HTR-8/SVneo (cell line): ENCODE measurements around the gene NID1.

Experiments used
- DNase-seq: peaks from one replicate; pipeline ENCODE4 v3.0.0; 2011; ENCODE audit warnings: low spot score, mixed read lengths; ENCODE audit not compliant: insufficient read length
- FAIRE-seq: peaks from 2 replicates; lab custom pipeline; 2011; peaks lifted over from hg19 to GRCh38; lab: Jason Lieb, UNC

NID1 gene

DNA sequence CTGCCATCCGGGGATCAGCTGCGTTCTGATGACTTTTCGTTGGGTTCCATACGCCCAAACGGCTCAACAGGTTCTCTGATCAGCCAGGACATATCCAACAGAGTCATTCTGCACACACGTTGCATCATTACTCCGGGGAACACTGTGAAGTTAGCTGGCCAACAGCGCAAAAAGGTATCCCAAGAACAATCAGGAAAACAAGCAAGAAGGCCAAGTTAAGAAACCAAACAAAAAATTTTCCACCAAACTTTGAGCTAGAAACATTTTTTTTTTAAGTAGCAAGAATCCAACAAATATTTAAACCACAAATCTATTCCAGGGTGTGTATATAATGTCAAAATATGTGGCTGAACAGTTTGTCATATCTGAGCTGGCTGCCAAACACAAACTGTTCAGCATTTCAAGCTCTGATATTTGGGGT, 29.2 kb downstream of the NID1 start:
- FAIRE-seq, result no peak
- no peak for DNase-seq

DNA sequence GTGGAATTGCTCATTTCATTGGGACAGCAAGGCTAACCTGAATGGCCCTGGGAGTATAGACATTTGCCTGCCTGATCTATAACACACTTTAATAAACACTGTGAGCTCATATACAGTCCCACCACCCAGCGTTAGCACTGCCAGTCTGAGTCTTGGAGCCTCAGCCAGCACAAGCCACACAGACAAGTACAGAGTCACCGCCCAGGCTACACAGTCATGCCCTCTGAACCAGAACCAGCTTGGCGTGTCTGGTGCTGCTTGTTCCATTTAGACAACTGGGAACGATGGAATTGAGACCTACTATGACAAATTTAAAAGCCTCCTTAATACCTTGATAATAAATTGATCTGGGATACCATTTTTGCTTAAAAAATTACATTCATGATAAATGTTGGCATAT, 31.6 kb downstream of the NID1 start:
- DNase-seq (no peak), FAIRE-seq (no peak)

DNA sequence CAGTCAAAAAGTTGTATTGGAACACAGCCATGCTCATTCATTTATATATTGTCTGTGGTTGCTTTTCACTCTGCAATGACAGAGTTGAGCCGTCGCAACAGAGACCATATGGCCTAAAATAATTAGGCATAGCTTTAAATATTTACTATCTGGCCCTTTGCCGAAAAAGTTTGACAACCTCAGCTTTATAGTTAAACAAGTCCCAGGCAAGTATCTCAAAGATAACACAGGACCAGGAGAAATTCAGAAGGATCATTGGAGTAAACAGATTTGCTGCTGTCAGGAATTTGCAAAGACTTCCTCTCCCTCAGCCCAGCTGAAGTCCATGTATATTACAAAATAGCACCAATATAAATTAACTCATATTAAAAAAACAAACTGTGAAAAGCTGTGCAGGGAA, 34.4 kb downstream of the NID1 start:
- FAIRE-seq (no peak), DNase-seq (no peak)

DNA sequence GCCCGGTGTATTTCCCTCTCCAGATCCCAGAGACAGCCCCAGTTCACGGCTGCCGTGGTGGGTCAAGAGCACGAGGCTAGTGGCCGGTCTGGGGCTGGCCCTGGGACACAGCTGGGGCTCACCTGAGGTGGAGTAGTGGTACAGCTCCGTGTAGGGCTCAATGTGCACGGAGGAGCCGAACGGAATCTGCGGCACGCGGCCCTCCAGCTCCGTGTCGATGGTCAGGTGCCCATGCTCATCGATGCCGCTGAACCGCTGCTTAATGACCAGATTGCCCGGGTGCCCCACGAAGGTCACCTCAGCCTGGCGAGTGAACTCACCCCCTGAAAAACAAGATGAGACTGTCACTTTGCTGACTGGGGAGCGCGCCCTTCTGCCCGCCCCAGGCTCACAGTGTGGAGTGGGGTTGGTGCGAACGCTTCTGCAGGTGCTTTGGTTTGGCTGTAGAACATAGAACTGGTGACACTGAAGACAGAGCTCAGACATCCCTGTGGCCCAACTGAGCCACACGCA, 35.4 kb downstream of the NID1 start:
- FAIRE-seq (no peak), DNase-seq (no peak)

DNA sequence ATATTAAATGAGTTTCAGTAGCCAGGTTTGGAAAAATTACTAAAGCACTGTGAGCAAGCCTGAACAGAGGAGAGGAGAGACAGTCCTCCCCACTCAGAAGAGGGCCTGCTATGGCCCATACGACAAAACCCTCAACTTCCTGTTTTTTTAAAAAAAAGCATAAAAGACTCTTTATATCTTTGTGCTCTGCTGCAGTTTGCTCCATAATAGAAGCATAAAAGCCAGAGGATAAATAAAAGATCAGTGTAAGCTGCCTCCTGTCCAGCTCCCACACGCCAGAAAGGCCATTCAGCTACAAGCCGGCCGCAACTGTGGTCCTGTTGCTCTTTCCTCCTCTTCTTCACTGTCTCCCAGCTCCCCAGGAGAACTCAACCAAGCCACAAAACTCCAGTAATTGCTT, 37.8 kb downstream of the NID1 start:
- FAIRE-seq (no peak), DNase-seq (no peak)

DNA sequence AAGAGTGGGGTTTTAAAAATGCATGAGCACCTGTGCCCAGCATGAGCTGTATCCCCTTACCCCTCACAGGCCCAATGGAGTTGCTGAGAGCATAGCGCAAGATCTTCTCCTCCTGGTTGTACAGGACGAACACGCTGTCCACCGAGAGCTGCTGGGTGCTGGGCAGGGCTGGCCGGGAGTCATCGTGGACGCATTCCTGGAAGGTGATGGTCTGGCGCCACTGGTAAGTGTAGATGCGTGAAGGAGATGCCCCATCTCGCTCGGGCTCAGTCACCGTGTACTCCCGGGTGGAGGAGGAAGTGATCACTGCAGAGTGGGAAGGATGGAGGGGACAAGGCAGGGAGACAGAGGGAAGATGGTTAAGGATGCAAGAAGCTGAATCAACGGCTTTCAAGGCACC, 39.1 kb downstream of the NID1 start:
- no peak for FAIRE-seq
- no peak for DNase-seq

DNA sequence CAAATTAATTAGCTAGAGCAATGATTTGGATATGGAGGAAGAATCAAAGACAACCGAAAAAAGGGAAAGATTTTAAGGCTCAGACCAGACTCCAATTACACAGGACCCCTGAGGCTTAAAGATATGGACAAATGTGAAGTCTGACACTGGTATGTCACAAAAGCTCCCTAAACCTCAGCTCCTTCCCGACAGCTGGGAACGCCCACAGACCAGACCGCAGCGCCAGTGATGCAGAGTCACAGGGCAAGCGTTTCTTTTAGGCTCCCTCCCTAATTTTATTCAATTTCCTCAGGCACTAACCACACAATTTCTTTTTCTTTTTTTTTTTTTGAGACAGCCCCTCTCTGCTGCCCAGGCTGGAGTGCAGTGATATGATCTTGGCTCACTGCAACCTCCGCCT, 40.2 kb downstream of the NID1 start:
- no peak for FAIRE-seq
- DNase-seq, result no peak

DNA sequence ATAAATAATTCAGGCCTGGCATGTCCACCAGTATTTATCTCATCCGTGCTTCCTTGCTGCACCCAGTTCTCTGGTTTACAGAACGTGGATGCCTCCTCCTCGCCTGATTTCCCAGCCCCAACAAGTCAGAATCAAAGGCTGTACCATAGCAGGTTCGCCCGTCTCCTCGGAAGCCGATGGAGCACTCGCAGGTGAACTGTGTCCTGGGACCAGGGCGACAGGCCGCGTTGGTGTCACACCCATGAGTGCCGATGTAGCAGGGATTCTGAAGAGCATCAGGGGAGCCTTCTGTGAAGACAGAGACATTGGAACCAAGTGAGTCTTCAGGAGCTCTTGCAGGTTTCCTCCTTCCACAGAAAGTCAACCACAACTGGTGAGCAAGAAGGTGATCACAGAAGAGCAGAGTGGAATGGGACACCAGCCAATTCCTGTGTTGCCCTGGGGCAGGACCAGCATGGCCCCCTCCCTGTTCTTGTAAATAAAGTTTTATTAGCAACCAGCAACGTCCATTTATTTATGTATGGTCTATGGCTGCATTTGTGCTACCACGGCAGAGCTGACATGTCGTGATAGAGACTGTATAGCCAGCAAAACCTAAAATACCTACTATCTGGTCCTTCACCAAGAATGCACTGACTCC, 40.8 kb downstream of the NID1 start:
- FAIRE-seq (no peak), DNase-seq (no peak)

DNA sequence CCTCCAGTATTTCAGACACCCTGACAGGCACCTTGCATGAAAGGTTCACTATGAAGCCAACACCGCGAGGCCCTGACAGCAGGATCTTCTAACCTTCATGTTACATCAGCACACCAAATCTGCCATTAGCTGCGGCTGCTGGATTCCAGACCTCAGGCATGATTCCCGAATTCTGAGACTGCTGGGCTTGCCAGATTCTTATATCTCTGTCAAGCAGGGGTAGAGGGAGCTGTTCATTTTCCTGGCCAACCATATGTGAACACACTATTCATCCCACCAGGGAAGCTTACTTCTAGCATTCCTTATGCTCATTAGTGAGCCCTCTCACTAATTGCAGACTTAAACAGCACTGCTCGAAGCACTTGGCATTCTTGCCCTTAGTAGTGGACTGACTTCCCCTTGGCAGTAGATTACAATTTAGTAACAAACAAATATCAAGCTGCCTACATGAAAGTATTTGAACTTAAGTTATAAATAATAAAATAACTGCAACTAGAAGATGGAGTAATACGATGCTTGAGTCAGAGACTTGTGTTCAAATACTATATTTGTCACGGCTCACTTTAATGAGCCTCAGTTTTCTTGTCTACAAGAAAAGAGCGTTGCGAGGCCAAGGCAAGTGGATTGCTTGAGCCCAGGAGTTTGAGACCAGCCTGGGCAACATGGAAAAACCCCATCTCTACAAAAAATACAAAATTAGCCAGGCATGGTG, 43.3 kb downstream of the NID1 start:
- DNase-seq (no peak), FAIRE-seq (no peak)

DNA sequence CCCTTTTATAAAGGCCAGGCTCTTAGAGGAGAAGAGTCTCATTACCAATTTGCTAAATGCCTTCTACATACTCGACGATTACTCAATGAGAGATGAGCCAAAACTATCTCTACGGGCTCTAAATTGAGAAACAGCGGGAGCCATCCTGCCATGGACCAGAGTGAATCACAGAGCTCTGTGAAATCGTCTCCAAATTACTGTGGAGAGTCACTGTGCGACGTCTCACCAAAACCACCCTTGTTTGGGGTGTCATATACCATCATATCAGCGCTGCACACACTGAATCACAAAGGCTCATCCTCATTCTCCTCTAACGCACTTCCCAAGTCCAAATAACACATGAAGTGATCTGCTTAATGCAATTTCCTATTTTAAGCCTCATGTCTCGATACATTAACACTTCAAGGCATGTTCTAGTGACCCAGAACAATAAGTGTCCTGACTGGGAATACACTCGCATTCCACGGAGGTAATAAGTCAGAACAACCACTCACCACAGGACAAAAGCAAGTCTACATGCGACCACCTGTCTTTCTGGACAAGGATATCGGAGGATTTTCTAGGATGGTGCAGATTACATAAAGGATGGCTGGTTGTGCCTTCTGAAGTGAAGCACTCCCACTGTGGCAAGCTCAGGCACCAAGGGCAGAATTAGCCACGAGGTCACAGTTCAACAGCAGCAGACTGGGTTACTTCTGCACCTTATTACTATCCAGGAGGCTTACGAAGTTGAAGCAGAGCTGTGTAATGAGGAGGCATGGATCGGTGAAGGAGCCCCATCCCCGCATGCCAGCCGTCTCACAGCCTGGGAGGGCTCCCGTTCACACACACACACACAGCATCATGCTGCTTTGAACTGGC, 44.3 kb downstream of the NID1 start:
- no peak for FAIRE-seq
- DNase-seq, result no peak

DNA sequence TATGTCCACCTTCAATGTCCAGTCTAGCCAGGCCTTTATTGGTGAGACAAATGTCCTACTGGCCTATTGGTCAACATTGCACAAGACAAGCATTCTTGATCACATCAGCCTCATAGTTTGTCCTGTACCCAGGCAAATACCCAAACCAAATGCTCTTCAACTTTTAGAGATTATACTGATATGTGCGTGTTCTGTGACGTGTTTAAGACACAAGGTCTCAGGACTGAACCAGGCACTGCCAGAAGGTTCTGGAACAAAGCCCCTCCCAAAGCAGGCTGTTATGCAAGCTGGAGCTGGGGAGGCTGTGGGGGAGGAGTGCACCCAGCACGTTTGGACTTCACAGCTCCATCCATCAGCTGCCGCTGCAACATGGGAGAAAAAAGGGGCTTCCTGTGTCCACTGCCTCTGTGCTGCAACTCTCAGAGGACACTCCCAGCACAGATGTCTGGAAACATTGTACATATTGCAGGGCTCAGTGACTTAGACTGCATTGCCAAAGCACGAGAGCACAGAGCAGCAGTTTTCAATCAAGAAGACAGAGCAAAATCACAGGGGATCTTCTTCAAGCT, 45.9 kb downstream of the NID1 start:
- FAIRE-seq (no peak), DNase-seq (no peak)

DNA sequence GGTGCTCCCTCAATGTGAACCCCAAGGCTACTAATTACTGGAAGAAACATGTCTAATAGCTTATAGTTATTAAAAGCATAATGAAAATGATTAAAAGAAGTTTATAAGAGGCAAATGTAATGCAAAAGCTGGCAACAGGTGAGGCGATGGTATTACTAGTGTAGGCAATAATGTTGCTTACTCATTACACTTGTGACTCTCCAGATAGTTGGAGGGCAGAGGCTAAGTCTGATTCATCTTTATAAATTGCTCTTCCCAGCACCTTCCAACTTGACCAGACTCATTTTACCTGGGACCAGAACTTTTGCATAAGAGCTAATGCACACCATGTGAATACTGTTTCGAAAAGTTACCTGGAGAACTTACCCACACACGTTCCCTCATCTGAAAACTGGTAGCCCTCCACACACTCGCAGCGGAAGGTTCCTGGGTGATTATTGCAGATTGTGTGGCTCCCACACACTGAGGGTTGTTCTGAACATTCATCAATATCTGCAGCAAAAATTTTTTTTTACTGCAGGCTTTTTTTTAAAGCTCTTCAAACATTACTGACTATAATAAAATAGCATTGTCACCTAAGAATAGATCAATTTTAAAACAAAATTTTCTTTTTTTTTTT, 48.0 kb downstream of the NID1 start:
- DNase-seq, result no peak
- FAIRE-seq, result no peak

DNA sequence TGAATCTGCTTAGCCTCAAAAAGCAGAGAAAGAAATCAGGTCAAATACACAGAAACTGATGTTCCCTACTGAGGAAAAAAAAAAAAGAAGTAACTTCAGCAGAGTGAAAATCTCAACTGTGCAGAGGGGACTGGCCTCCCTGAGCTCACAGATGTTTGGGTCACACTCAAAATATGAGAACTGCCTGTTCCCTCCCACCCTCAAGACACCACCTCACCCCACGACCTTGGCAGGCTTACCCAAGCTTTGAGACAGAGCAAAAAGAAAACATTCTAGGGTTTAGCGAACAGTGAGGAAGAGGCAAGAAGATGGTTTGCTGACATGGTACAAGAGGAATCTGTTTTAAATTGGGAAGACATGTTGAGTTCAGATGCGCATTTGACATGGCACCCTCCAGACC, 48.8 kb downstream of the NID1 start:
- DNase-seq (no peak), FAIRE-seq (no peak)

DNA sequence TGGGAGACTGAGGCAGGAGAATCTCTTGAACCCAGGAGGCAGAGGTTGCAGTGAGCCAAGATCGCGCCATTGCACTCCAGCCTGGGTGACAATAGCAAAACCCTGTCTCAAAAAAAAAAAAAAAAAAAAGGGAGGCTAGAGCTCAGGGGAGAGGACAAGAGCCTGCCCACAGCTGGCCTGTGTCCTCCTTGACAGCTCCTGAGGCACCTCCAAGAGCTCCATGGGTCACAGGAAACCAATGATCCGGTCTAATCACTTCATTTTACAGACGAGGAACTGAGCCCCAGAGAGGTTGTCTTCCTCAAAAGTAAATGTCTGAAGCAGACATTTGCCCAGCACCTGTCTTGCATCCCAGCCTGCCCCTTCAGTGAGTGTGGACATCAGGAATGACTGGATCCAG, 49.4 kb downstream of the NID1 start:
- FAIRE-seq (no peak), DNase-seq (no peak)

DNA sequence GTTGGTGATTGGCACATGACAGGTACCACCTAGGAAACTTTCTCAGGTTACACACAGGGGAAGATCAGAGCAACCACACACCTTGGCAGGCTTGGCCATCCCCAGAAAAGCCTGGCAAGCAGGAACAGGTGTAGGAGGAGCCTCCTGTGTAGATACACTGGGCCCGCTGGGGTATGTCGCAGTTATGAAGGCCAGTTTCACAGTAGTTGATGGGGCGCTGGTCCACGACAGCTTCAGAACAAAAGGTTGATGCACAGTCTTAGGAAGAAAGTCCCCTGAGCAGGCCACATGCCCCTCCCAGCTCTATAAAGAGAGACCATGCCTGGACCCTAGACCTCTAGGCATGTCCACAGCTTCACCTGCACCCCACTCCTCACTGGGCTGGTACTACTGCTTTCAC, 51.6 kb downstream of the NID1 start:
- DNase-seq (no peak), FAIRE-seq (no peak)

DNA sequence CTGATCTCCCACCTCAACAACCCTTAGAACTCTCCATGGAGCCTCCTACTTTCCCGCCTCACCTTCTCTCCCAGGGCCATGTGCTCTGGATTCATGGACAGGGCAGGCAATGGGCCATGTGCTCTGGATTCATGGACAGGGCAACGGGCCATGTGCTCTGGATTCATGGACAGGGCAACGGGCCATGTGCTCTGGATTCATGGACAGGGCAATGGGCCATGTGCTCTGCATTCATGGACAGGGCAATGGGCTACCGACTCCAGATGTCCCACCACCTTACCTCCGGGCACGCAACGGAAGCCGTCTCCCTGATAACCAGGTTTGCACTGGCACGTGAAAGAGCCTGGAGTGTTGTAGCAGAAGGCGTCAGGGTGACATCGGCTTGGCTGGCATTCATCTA, 53.2 kb downstream of the NID1 start:
- no peak for DNase-seq
- no peak for FAIRE-seq

DNA sequence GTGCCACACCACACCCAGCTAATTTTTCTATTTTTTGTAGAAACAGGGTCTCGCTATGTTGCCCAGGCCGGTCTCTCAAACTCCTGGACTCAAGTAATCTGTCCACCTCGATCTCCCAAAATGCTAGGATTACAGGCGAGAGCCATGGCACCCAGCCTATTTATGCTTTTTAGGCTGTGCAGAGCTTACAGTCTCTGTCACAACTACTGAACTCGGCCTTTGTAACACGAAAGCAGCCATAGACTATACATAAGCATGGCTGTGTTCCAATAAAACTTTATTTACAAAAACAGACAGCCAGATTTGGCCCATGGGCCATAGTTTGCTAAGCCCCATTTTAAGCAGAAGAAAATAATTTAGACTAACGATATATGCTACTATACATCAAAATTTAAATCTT, 54.4 kb downstream of the NID1 start:
- DNase-seq (no peak), FAIRE-seq (no peak)

DNA sequence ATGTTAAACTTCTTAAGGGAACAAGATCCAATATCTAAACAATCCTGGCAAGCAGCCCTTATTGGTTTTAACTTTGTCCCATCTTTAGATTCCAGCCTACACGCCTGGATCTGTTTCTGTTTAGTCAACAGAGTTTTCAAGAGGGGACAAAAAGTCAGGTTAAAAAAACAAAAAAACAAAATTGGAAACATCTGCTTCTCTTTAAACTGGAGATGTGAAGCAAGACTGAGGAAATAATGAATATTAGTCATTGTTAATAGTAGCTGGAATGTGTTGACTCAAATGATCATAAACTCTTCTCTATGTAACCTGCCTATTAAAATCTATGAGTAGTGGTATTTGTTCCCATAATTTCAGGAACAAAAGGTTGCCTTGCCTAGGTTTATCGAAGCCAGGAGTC, 55.0 kb downstream of the NID1 start:
- FAIRE-seq, result no peak
- no peak for DNase-seq

DNA sequence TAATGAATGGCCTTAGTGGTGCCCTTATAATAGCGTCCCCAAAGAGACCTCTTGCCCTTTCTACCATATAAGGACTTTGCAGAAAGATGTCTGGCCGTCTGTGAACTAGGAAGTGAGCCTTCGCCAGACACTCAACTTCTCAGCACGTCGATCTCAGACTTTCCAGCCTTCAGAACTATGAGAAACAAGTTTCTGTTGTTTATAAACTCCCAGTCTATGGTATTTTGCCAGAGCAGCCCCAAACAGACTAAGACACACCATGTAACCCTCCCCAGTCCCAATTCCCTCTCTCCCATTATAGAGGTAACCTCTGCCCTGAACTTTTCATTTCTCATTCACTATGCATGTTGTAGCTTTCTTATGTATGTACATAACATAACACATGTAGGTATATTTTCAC, 55.7 kb downstream of the NID1 start:
- DNase-seq (no peak), FAIRE-seq (no peak)

DNA sequence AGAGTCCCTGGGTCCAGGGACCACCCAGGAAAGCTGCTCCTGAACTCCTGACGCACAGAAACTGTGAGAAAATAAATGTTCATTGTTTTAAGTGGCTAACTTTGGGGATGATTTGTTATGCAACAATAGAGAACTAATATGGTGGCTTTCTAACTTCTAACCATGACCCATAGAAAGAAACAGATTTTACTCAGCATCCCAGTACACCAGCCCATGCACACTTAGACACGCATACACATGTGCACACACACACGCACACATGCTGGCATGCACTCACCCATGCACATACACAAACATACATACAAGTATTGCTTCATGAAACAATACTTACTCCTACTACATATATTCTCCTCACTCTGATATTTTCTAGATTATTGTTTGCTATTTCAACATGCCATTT, 57.1 kb downstream of the NID1 start:
- no peak for DNase-seq
- FAIRE-seq, result no peak
